OCI-LY1 (cell line): ENCODE data around the gene FGGY.

Source experiments
- H2AFZ ChIP-seq: fragments of 200-600 bp; sonication (generic), shearing (Covaris generic); 2 replicates; pipeline ENCODE4 v1.6.0; 2014; ENCODE audit warnings: antibody characterized with exemption, mild to moderate bottlenecking, low read length
- H3F3A ChIP-seq: fragments of 200-600 bp; sonication (generic), shearing (Covaris generic); 2 replicates; pipeline ENCODE4 v1.6.0; 2014; ENCODE audit warnings: mild to moderate bottlenecking, antibody characterized with exemption, low read length, moderate library complexity; ENCODE audit not compliant: insufficient read depth
- H3K27ac ChIP-seq: fragments of 200-600 bp; sonication (generic); 2 replicates; pipeline ENCODE4 v1.5.1; 2014; ENCODE audit warnings: low read length, mixed run types, mild to moderate bottlenecking, low read depth; ENCODE audit not compliant: poor library complexity, severe bottlenecking
- H3K27me3 ChIP-seq: fragments of 200-600 bp; sonication (generic); 2 replicates; pipeline ENCODE4 v1.6.0; 2014; ENCODE audit warnings: antibody characterized with exemption, mild to moderate bottlenecking, low read length, moderate library complexity; ENCODE audit not compliant: insufficient read depth
- H3K36me3 ChIP-seq: fragments of 200-600 bp; sonication (generic); 2 replicates; pipeline ENCODE4 v1.6.1; 2014; ENCODE audit warnings: mild to moderate bottlenecking, antibody characterized with exemption, low read length, moderate library complexity, mixed read lengths; ENCODE audit not compliant: insufficient read depth
- H3K4me1 ChIP-seq: fragments of 200-600 bp; sonication (generic); 2 replicates; pipeline ENCODE4 v1.5.1; 2014; ENCODE audit warnings: mild to moderate bottlenecking, low read length, moderate library complexity; ENCODE audit not compliant: insufficient read depth, severe bottlenecking
- H3K4me2 ChIP-seq: fragments of 200-600 bp; sonication (generic), shearing (Covaris generic); 2 replicates; pipeline ENCODE4 v1.6.1; 2014; ENCODE audit warnings: low read length
- H3K4me3 ChIP-seq: fragments of 200-600 bp; sonication (generic); 2 replicates; pipeline ENCODE4 v1.5.1; 2014; ENCODE audit warnings: low read length, low read depth, mild to moderate bottlenecking, mixed read lengths; ENCODE audit not compliant: poor library complexity, severe bottlenecking
- H3K79me2 ChIP-seq: fragments of 200-600 bp; shearing (Covaris generic); 2 replicates; pipeline ENCODE4 v1.6.1; 2016; ENCODE audit warnings: mixed run types, low read length, mixed read lengths; ENCODE audit not compliant: insufficient read depth
- H3K9ac ChIP-seq: fragments of 200-600 bp; sonication (generic), shearing (Covaris generic); 2 replicates; pipeline ENCODE4 v1.6.1; 2014; ENCODE audit warnings: mild to moderate bottlenecking, low read length, mixed read lengths
- H3K9me2 ChIP-seq: fragments of 200-600 bp; sonication (generic), shearing (Covaris generic); 2 replicates; pipeline ENCODE4 v1.6.1; 2014; ENCODE audit warnings: low read depth, mild to moderate bottlenecking, low read length, mixed read lengths
- H3K9me3 ChIP-seq: fragments of 200-600 bp; shearing (Covaris generic); 2 replicates; pipeline ENCODE4 v1.6.1; 2014; ENCODE audit warnings: low read length, mixed read lengths
- H4K20me1 ChIP-seq: fragments of 200-600 bp; sonication (generic), shearing (Covaris generic); 2 replicates; pipeline ENCODE4 v1.6.0; 2016; ENCODE audit warnings: mild to moderate bottlenecking, low read length; ENCODE audit not compliant: insufficient read depth
- EZH2 ChIP-seq: fragments of 200-600 bp; sonication (generic), shearing (Covaris generic); IDR thresholded peaks from 2 replicates; pipeline ENCODE4 v1.8.0; 2017; ENCODE audit warnings: borderline replicate concordance, mixed run types, mild to moderate bottlenecking, antibody characterized with exemption, low read length, moderate library complexity, mixed read lengths
- TF ChIP-seq, protein P1 (sequence below): fragments of 200-600 bp; sonication (generic), shearing (Covaris generic); IDR thresholded peaks from 2 replicates; pipeline ENCODE4 v1.5.1; 2017; ENCODE audit warnings: mild to moderate bottlenecking, antibody characterized with exemption, low read length, moderate library complexity, mixed read lengths

The FGGY gene

DNA sequence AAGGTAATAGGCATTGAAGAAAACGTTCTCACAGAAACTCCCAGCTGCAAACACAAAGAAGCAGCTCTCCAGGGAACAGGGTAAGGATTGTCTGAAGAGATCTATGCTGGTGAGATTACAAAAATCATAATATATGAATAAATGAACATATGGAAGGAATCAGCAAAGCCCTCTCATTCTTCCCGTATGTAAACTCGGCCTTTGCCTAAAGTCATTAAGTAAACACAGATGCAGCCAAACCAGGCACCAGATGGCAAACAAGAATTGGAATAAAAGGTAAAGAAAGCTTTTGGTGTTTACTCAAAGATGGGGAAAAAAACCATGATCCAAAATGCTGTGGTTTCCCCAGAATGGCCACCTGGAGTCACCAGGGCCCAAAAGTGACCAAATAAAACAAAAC lies 441.3 kb downstream of the FGGY start:
- H4K20me1 ChIP-seq: no peaks in the 10 kb centered on the region
- H3K27me3 ChIP-seq: no peaks in the 10 kb centered on the region
- H3K4me3 ChIP-seq: no peak overlapping the region
- no peaks in the 10 kb centered on the region for H3K9me3 ChIP-seq
- no peaks in the 10 kb centered on the region for H3K36me3 ChIP-seq
- no peaks in the 10 kb centered on the region for H3K4me1 ChIP-seq
- no peak overlapping the region for H3K9ac ChIP-seq
- H3K79me2 ChIP-seq: no peaks in the 10 kb centered on the region
- no peak overlapping the region for H3K27ac ChIP-seq
- no peak overlapping the region for H2AFZ ChIP-seq
- TF ChIP-seq, protein P1, sequence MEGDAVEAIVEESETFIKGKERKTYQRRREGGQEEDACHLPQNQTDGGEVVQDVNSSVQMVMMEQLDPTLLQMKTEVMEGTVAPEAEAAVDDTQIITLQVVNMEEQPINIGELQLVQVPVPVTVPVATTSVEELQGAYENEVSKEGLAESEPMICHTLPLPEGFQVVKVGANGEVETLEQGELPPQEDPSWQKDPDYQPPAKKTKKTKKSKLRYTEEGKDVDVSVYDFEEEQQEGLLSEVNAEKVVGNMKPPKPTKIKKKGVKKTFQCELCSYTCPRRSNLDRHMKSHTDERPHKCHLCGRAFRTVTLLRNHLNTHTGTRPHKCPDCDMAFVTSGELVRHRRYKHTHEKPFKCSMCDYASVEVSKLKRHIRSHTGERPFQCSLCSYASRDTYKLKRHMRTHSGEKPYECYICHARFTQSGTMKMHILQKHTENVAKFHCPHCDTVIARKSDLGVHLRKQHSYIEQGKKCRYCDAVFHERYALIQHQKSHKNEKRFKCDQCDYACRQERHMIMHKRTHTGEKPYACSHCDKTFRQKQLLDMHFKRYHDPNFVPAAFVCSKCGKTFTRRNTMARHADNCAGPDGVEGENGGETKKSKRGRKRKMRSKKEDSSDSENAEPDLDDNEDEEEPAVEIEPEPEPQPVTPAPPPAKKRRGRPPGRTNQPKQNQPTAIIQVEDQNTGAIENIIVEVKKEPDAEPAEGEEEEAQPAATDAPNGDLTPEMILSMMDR: no peak
- H3K4me2 ChIP-seq: no peak overlapping the region
- H3F3A ChIP-seq: no peaks in the 10 kb centered on the region
- H3K9me2 ChIP-seq: no peaks in the 10 kb centered on the region

DNA sequence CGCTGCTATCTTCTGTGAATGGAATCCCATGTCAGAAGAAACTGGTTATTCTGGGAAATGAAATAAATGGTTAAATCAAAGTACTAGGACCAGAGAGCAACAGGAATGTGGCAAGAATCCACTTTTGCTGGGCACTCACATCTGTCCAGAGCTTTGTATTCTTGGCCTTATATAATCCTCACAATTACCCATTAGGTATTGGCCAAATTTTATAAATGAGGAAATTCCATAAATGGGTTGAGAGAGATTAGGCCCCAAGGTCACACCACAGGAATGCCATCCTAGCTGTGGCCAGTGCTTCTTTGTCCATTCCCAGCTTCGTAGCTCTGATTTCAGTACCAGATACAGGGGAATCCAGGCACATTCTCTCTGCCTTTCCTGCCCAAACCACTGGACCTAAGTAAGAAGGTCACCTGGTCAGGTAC lies 441.7 kb downstream of the FGGY start:
- no peak for TF ChIP-seq EZH2
- TF ChIP-seq, protein P1: no peak
- H3K27ac ChIP-seq: no peak overlapping the region
- no peaks in the 10 kb centered on the region for H4K20me1 ChIP-seq

DNA sequence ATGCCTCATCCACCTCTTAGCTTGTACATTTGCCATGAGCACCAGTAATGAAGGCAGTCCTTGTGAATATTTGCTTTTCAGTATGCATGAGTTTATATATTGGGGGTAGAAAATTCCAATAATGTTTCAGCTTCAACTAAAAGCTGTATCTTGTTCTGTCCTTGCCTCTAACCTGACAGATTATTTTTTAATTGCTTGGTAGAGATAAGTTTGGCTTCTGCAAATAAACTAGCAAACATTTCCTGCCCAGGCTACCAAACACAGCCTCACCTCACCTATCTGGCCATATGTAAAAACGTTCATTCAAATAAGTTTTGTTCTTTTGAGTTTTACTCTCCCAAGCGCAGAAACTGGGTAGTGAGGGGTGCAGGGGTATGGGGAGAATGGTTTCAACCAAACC lies 442.2 kb downstream of the FGGY start:
- Histone ChIP-seq H3K4me1 (no peaks in the 10 kb centered on the region), H3K4me3 (no peak overlapping the region), H3K9me2 (no peaks in the 10 kb centered on the region), H3K9ac (no peak overlapping the region), H3K4me2 (no peak overlapping the region), H3K9me3 (no peaks in the 10 kb centered on the region), H3K79me2 (no peaks in the 10 kb centered on the region), H3F3A (no peaks in the 10 kb centered on the region), H3K27ac (no peak overlapping the region), H4K20me1 (no peaks in the 10 kb centered on the region), H3K27me3 (no peaks in the 10 kb centered on the region), H3K36me3 (no peaks in the 10 kb centered on the region), H2AFZ (no peak overlapping the region)
- no peak for TF ChIP-seq EZH2
- TF ChIP-seq, protein P1: no peak

More for the DNA sequence above, 441.7 kb downstream of the FGGY start:
- H3K4me1 ChIP-seq: no peaks in the 10 kb centered on the region
- H3K4me3 ChIP-seq: no peak overlapping the region
- H3K36me3 ChIP-seq: no peaks in the 10 kb centered on the region
- H3F3A ChIP-seq: no peaks in the 10 kb centered on the region
- H3K9ac ChIP-seq: no peak overlapping the region
- no peak overlapping the region for H3K4me2 ChIP-seq
- no peak overlapping the region for H2AFZ ChIP-seq
- H3K9me2 ChIP-seq: no peaks in the 10 kb centered on the region
- no peaks in the 10 kb centered on the region for H3K9me3 ChIP-seq
- no peaks in the 10 kb centered on the region for H3K27me3 ChIP-seq
- H3K79me2 ChIP-seq: no peaks in the 10 kb centered on the region
